Measurements from ENCODE around the gene ZBTB42. TPM values are rescaled to one million over a fixed set of nuclear protein-coding genes. Genes with fewer than 3 reads are reported as not detected.

Gene ZBTB42
- total and polyA plus RNA-seq, 5 donors, result 5.3 to 7.7 (median 6.4) TPM

DNA sequence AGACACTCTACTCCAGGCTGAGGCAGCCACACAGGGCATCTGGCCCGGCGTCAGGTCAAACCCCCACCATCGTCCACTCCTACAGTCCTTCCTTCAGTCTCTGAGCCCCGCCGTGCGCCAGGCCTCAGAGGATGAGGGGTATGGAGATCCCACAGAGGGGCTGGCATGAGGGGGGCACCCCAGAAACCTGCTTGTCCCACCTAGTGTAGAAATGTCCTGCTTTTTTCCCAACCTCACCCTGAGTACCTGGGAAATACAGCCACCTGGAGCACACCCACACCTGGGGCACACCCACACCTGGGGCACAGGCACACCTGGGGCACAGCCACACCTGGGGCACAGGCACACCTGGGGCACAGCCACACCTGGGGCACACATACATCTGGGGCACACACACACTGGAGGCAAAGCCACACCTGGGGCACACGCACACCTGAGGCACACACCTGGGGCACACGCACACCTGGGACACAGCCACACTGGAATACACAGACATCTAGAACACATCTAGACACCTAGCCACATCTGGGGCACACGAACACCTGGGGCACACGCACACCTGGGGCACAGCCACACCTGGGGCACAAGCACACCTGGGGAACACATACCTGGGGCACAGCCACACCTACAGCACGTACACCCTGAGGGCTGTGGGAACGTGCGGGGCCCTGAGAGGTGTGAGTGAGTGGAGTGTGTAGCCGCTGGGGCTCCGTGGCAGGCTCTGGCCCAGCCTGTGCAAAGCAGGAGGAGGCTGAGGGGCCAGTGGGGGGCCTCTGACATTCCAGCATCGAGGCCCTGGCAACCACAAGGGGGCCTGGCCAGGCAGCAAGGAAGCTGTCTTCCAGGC, 23.7 kb upstream of the ZBTB42 start:
- Histone ChIP-seq H3K27ac (ENCODE audit: low read length) (no peak overlapping the region), H3K4me3 (ENCODE audit: low read length) (no peak overlapping the region), H3K9me3 (ENCODE audit: control insufficient read depth, low read length) (no peaks in the 10 kb centered on the region), H3K4me1 (ENCODE audit: control insufficient read depth, insufficient read depth, low read length) (no peaks in the 10 kb centered on the region), H3K27me3 (ENCODE audit: control insufficient read depth, insufficient read depth) (no peaks in the 10 kb centered on the region)
- WGBS, result 85% methylated on average over 16 of the region's 16 CpGs
- ATAC-seq (no peak), DNase-seq (peak in 2 of 3 donors; percentile 38 to 53)
- intact Hi-C loops (cut with DNase I), result no loop called here

DNA sequence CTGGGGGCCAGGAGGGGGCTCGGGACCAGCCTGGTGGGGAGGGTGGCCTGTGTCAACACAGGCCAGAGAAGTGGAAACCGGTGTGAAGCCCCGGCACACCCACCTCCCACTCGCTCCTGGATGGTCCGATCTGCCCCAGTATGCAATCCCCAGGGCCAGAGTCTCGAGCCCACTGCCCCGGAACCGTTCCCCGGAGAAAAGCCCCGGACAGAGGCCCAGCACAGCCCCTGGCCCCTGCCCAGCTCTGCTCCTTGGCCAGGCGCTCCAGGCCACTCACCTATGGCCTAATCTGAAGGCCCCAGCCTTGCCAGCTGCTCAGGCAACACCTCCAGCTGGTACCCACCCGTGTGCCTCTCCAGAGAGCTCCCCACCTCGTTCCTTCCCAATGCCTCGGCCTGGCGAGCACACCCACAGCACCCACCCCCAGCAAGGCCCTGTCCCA, 23.1 kb upstream of the ZBTB42 start:
- H3K27me3 ChIP-seq (ENCODE audit: control insufficient read depth, insufficient read depth), result no peaks in the 10 kb centered on the region
- intact Hi-C loops (cut with DNase I), result no loop called here
- DNase-seq (peak in 1 of 3 donors; percentile 36), ATAC-seq (no peak)
- 70% methylated on average over 15 of the region's 15 CpGs for WGBS
- H3K4me3 ChIP-seq (ENCODE audit: low read length), result no peak overlapping the region
- H3K27ac ChIP-seq (ENCODE audit: low read length), result no peak overlapping the region
- H3K4me1 ChIP-seq (ENCODE audit: control insufficient read depth, insufficient read depth, low read length), result no peaks in the 10 kb centered on the region
- H3K9me3 ChIP-seq (ENCODE audit: control insufficient read depth, low read length), result no peaks in the 10 kb centered on the region

- Histone ChIP-seq H3K4me1 (ENCODE audit: control insufficient read depth, insufficient read depth, low read length) (no peaks in the 10 kb centered on the region), H3K9me3 (ENCODE audit: control insufficient read depth, low read length) (no peaks in the 10 kb centered on the region), H3K27ac (ENCODE audit: low read length) (no peak overlapping the region), H3K27me3 (ENCODE audit: control insufficient read depth, insufficient read depth) (no peaks in the 10 kb centered on the region), H3K4me3 (ENCODE audit: low read length) (no peak overlapping the region)
- intact Hi-C loops (cut with DNase I), result no loop called here
- no peak for ATAC-seq
- 92% methylated on average over 15 of the region's 15 CpGs for WGBS
- DNase-seq, result peak in 2 of 3 donors; percentile 49 to 55
These were observed 22.1 kb upstream of the ZBTB42 start for GRCh38 chr14:104778694-104779331.

DNA sequence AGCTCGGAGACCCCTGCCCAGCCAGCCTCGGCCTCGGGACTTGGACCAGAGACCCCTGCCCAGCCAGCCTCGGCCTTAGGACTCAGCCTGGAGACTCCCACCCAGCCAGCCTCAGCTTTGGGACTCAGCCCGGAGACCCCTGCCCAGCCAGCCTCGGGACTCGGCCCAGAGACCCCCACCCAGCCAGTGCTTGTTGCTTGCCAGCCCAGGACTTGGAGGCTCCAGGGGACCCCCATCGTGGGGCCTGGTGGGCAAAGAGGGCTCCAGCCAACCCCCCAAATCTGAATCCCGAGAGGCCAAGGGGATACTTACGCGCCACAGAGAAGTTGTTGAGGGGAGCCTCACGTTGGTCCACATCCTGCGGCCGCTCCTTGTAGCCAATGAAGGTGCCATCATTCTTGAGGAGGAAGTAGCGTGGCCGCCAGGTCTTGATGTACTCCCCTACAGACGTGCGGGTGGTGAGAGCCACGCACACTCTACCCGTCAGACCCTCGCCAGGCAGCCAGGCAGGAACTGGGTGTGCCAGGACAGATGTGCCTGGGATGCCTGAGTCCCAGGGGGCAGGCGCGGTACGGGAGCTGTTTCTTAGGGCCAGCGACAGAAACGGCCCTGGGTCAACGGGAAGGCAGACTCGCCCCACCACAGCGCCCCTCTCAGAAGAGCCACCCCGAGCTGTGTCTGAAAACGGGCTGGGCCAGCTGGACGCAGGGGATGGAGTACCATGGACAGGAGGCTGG, 21.0 kb upstream of the ZBTB42 start:
- no peaks in the 10 kb centered on the region for H3K4me1 ChIP-seq (ENCODE audit: control insufficient read depth, insufficient read depth, low read length)
- DNase-seq (peak in 2 of 3 donors; percentile 41 to 59), ATAC-seq (no peak)
- H3K27me3 ChIP-seq (ENCODE audit: control insufficient read depth, insufficient read depth), result no peaks in the 10 kb centered on the region
- no peak overlapping the region for H3K4me3 ChIP-seq (ENCODE audit: low read length)
- intact Hi-C loops (cut with DNase I), result no loop called here
- no peak overlapping the region for H3K27ac ChIP-seq (ENCODE audit: low read length)
- 91% methylated on average over 32 of the region's 32 CpGs for WGBS
- H3K9me3 ChIP-seq (ENCODE audit: control insufficient read depth, low read length), result no peaks in the 10 kb centered on the region

GRCh38 chr14:104780513-104781030, 20.3 kb upstream of the ZBTB42 start:
- DNase-seq, result peak in 2 of 3 donors; percentile 40 to 53
- intact Hi-C loops (cut with DNase I), result no loop called here
- Histone ChIP-seq H3K27me3 (ENCODE audit: control insufficient read depth, insufficient read depth) (no peaks in the 10 kb centered on the region), H3K9me3 (ENCODE audit: control insufficient read depth, low read length) (no peaks in the 10 kb centered on the region), H3K4me1 (ENCODE audit: control insufficient read depth, insufficient read depth, low read length) (no peaks in the 10 kb centered on the region), H3K4me3 (ENCODE audit: low read length) (no peak overlapping the region), H3K27ac (ENCODE audit: low read length) (no peak overlapping the region)
- ATAC-seq, result no peak
- WGBS, result 90% methylated on average over 24 of the region's 24 CpGs

GRCh38 chr14:104781271-104782077, 19.4 kb upstream of the ZBTB42 start:
- 87% methylated on average over 20 of the region's 20 CpGs for WGBS
- no peaks in the 10 kb centered on the region for H3K4me1 ChIP-seq (ENCODE audit: control insufficient read depth, insufficient read depth, low read length)
- ATAC-seq, result no peak

GRCh38 chr14:104782086-104782807, 18.7 kb upstream of the ZBTB42 start:
- no peaks in the 10 kb centered on the region for H3K27me3 ChIP-seq (ENCODE audit: control insufficient read depth, insufficient read depth)
- H3K4me3 ChIP-seq (ENCODE audit: low read length), result no peak overlapping the region
- ATAC-seq (no peak), DNase-seq (peak in 2 of 3 donors; percentile 46 to 49)
- no peak overlapping the region for H3K27ac ChIP-seq (ENCODE audit: low read length)
- H3K4me1 ChIP-seq (ENCODE audit: control insufficient read depth, insufficient read depth, low read length), result no peaks in the 10 kb centered on the region
- no peaks in the 10 kb centered on the region for H3K9me3 ChIP-seq (ENCODE audit: control insufficient read depth, low read length)
- 89% methylated on average over 28 of the region's 28 CpGs for WGBS
- intact Hi-C loops (cut with DNase I), result no loop called here

More at GRCh38 chr14:104781271-104782077, 19.4 kb upstream of the ZBTB42 start:
- DNase-seq, result peak in 2 of 3 donors; percentile 56 to 61
- Histone ChIP-seq H3K27ac (ENCODE audit: low read length) (no peak overlapping the region), H3K9me3 (ENCODE audit: control insufficient read depth, low read length) (no peaks in the 10 kb centered on the region), H3K4me3 (ENCODE audit: low read length) (no peak overlapping the region), H3K27me3 (ENCODE audit: control insufficient read depth, insufficient read depth) (no peaks in the 10 kb centered on the region)
- intact Hi-C loops (cut with DNase I), result no loop called here

GRCh38 chr14:104782808-104783139, 18.1 kb upstream of the ZBTB42 start:
- WGBS, result 79% methylated on average over 13 of the region's 13 CpGs
- ATAC-seq (no peak), DNase-seq (peak in 2 of 3 donors; percentile 49 to 56)
- H3K27me3 ChIP-seq (ENCODE audit: control insufficient read depth, insufficient read depth), result no peaks in the 10 kb centered on the region
- intact Hi-C loops (cut with DNase I), result no loop called here
- H3K4me3 ChIP-seq (ENCODE audit: low read length), result no peak overlapping the region
- H3K4me1 ChIP-seq (ENCODE audit: control insufficient read depth, insufficient read depth, low read length), result no peaks in the 10 kb centered on the region
- no peak overlapping the region for H3K27ac ChIP-seq (ENCODE audit: low read length)
- H3K9me3 ChIP-seq (ENCODE audit: control insufficient read depth, low read length), result no peaks in the 10 kb centered on the region

DNA sequence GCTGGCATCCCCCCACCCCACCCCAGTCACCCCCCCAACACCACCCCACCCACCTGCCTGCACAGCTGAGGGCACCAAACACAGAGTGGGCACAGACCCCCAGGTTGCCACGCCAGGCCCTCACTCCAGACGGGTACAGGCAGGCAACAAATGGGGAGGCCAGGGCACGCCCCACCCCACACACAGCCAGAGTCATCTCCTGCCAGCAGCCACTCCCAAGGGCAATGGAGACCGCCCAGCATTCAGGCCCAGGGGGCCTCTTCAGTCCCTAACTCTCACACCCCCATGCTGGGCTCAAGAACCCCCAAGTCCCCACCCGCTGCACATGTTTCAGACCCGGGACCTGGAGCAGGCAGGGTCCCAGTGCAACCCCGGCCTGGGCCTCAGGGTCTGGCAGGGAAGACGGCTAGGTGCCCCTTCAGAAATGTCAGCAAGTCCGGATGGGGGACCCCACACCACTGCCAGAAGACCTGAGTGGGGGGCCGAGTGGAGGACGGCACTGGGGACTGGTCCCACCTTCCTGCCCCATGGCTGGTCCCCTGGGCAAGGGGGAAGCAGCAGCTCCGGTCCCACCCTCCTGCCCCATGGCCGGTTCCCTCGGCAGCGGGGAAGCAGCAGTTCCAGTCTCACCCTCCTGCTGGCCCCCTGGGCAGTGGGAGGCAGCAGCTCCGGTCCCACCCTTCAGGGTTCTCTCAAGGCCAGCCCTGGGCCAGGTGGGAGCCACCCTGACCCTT, 17.2 kb upstream of the ZBTB42 start:
- DNase-seq, result peak; percentile 14 to 60 (median 31)
- WGBS, result 88% methylated on average over 16 of the region's 16 CpGs
- no peak for ATAC-seq
- H3K4me1 ChIP-seq (ENCODE audit: control insufficient read depth, insufficient read depth, low read length), result no peaks in the 10 kb centered on the region
- H3K4me3 ChIP-seq (ENCODE audit: low read length), result no peak overlapping the region
- H3K9me3 ChIP-seq (ENCODE audit: control insufficient read depth, low read length), result no peaks in the 10 kb centered on the region
- H3K27ac ChIP-seq (ENCODE audit: low read length), result no peak overlapping the region
- no peaks in the 10 kb centered on the region for H3K27me3 ChIP-seq (ENCODE audit: control insufficient read depth, insufficient read depth)
- intact Hi-C loops (cut with DNase I), result no loop called here
